ENCODE data around the gene ARPC1B.
A peak's percentile ranks its signal among the peaks of the same experiment; 100 is the strongest.
"Not testable (repeated sequence)": the region's sequence is repeated elsewhere in the genome, so short reads cannot be mapped to it uniquely, and the experiment has no call there.

ARPC1B gene

GRCh38 chr7:99373091-99374066, 1.2 kb upstream of the ARPC1B start:
- H2BK120ac ChIP-seq (ENCODE audit: low read depth, low read length), result no peak overlapping the region
- no peak overlapping the region for H3K14ac ChIP-seq (ENCODE audit: low read length)
- no peak overlapping the region for H3K9ac ChIP-seq (ENCODE audit: low read depth, low read length, poor library complexity)
- H3K23ac ChIP-seq (ENCODE audit: low read depth, low read length, poor library complexity), result no peak overlapping the region
- no peak overlapping the region for H3K27ac ChIP-seq (replicated peaks; ENCODE audit: low read length)
- H2BK15ac ChIP-seq (ENCODE audit: low read length), result peak overlapping the region; percentile 12
- no peaks in the 10 kb centered on the region for H3K27me3 ChIP-seq (ENCODE audit: control insufficient read depth in 3 of 3, insufficient read depth in 3 of 3, low read depth in 1 of 3, low read length in 3 of 3)
- H3K18ac ChIP-seq (ENCODE audit: low read length), result peak overlapping the region; percentile 91
- peak overlapping the region; percentile 76 for H2AK5ac ChIP-seq (ENCODE audit: low read depth, low read length)
- H2BK5ac ChIP-seq (ENCODE audit: low read length), result peak overlapping the region; percentile 39
- H3K4me1 ChIP-seq (ENCODE audit: control insufficient read depth in 2 of 2, insufficient read depth in 1 of 2, low read depth in 1 of 2, low read length in 2 of 2), result peaks cover 0 to 6% of the 10 kb centered on the region in 2 donors
- peak overlapping the region; percentile 2 to 94 for H3K4me3 ChIP-seq (ENCODE audit: low read length in 2 of 2)
- no CpG with 5 or more reads among the region's 41 CpGs for WGBS, 2 donors (ENCODE audit: extremely low coverage in 2 of 2, insufficient read length in 2 of 2, insufficient replicate concordance in 1 of 2)
- H2AFZ ChIP-seq (ENCODE audit: low read length), result peak overlapping the region; percentile 99
- H4K8ac ChIP-seq (ENCODE audit: low read depth, low read length), result no peak overlapping the region
- DNase-seq (ENCODE audit: low spot score), result no peak
- H3K79me1 ChIP-seq (ENCODE audit: low read depth, low read length), result no peaks in the 10 kb centered on the region
- no peak overlapping the region for H2BK12ac ChIP-seq (ENCODE audit: low read length)
- H3K4ac ChIP-seq (ENCODE audit: low read length), result no peak overlapping the region
- no peaks in the 10 kb centered on the region for H3K9me3 ChIP-seq (replicated peaks in 1 of 2; ENCODE audit: control insufficient read depth in 2 of 2, insufficient read depth in 1 of 2, low read depth in 1 of 2, low read length in 2 of 2)
- no peak overlapping the region for H4K91ac ChIP-seq (ENCODE audit: low read depth, low read length, poor library complexity)
- H3K36me3 ChIP-seq (replicated peaks in 1 of 2; ENCODE audit: control insufficient read depth in 2 of 2, insufficient read depth in 2 of 2, low read length in 2 of 2), result peaks cover 0 to 15% of the 10 kb centered on the region in 2 donors
- H3K4me2 ChIP-seq (ENCODE audit: insufficient read depth, low read length, poor library complexity, severe bottlenecking), result peak overlapping the region; percentile 93

DNA sequence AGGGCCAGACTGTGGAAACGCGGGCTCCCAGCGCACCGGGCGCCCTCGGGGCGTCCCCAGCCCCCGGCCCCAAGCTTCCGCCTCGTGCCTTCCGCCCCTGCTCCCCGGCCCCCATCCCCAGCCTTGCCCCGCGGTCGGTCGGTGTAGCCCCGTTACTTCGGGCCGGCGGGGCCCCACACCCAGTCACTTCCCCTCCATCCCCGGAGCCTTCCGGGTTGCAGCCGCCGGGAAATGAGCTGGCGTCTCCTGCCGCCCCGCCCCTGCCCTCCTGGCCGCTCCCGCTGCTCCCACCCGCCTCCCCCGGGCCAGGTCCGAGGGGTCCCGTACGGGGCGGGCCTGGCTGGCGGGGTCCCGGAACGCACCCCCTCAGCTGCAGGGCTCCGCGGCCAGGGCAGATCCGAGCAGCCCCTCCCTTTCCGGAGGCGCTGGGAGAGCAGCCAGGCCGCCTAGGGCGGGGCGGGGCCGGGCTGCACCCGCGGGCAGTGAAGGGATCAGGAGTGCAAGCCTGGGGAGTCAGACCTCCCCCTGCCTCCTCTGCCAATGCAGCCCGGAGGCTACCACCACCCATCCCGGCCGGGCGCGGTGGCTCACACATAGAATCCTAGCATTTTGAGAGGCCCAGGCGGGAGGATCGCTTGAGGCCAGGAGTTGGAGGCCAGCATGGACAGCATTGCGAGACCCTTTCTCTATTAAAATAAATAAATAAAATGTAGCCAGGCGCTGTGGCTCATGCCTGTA, 709 bp downstream of the ARPC1B start:
- no peak overlapping the region for H3K14ac ChIP-seq (ENCODE audit: low read length)
- WGBS, 2 donors (ENCODE audit: extremely low coverage in 2 of 2, insufficient read length in 2 of 2, insufficient replicate concordance in 1 of 2), result no CpG with 5 or more reads among the region's 58 CpGs

DNA sequence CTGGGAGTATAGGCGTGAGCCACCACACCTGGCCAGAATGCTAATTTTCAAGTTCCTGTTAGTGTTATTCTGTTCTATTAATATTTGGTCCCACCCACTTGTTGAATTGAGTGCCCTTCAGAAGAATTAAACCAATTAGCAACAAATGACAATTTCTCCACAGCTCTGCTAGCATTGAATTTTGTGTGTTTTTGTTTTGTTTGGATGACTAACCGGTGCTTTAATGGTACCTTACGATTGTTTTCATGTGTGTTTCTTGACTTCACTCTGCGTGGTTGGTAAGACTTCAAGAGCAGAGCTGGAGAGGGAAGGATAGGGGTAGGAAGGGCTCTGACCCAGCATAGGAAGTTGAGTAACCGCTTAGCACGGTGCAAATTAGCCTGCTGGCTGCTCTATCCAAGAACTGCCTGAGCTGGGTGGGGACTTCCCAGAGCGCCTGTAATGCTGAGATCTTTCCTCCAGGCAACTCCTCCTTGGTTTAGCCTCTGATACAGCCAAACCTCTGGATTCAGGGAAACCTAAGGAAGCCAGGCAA, 4.6 kb downstream of the ARPC1B start:
- Histone ChIP-seq H4K91ac (ENCODE audit: low read depth, low read length, poor library complexity) (no peak overlapping the region), H2BK15ac (ENCODE audit: low read length) (no peak overlapping the region), H2BK12ac (ENCODE audit: low read length) (no peak overlapping the region), H3K14ac (ENCODE audit: low read length) (no peak overlapping the region), H3K36me3 (replicated peaks in 1 of 2; ENCODE audit: control insufficient read depth in 2 of 2, insufficient read depth in 2 of 2, low read length in 2 of 2) (peaks cover 2 to 4% of the 10 kb centered on the region in 2 donors), H2AFZ (ENCODE audit: low read length) (no peak overlapping the region), H3K4me2 (ENCODE audit: insufficient read depth, low read length, poor library complexity, severe bottlenecking) (no peak overlapping the region), H3K27ac (replicated peaks; ENCODE audit: low read length) (no peak overlapping the region), H4K8ac (ENCODE audit: low read depth, low read length) (no peak overlapping the region), H3K27me3 (ENCODE audit: control insufficient read depth in 3 of 3, insufficient read depth in 3 of 3, low read depth in 1 of 3, low read length in 3 of 3) (no peaks in the 10 kb centered on the region), H3K4me1 (ENCODE audit: control insufficient read depth in 2 of 2, insufficient read depth in 1 of 2, low read depth in 1 of 2, low read length in 2 of 2) (peaks cover 0 to 11% of the 10 kb centered on the region in 2 donors), H2AK5ac (ENCODE audit: low read depth, low read length) (no peak overlapping the region), H3K4ac (ENCODE audit: low read length) (no peak overlapping the region), H3K4me3 (ENCODE audit: low read length in 2 of 2) (no peak overlapping the region), H3K23ac (ENCODE audit: low read depth, low read length, poor library complexity) (no peak overlapping the region), H3K18ac (ENCODE audit: low read length) (no peak overlapping the region), H2BK120ac (ENCODE audit: low read depth, low read length) (no peak overlapping the region), H3K9me3 (replicated peaks in 1 of 2; ENCODE audit: control insufficient read depth in 2 of 2, insufficient read depth in 1 of 2, low read depth in 1 of 2, low read length in 2 of 2) (no peaks in the 10 kb centered on the region), H2BK5ac (ENCODE audit: low read length) (no peak overlapping the region), H3K9ac (ENCODE audit: low read depth, low read length, poor library complexity) (no peak overlapping the region), H3K79me1 (ENCODE audit: low read depth, low read length) (peaks cover 4% of the 10 kb centered on the region)
- no peak for DNase-seq (ENCODE audit: low spot score)
- WGBS, 2 donors (ENCODE audit: extremely low coverage in 2 of 2, insufficient read length in 2 of 2, insufficient replicate concordance in 1 of 2), result no CpG with 5 or more reads among the region's 7 CpGs

More for the DNA sequence above, 709 bp downstream of the ARPC1B start:
- peak overlapping the region; percentile 99 for H2AFZ ChIP-seq (ENCODE audit: low read length)
- peak overlapping the region; percentile 85 for H3K23ac ChIP-seq (ENCODE audit: low read depth, low read length, poor library complexity)
- no peak overlapping the region for H3K4ac ChIP-seq (ENCODE audit: low read length)
- H3K27me3 ChIP-seq (ENCODE audit: control insufficient read depth in 3 of 3, insufficient read depth in 3 of 3, low read depth in 1 of 3, low read length in 3 of 3), result no peaks in the 10 kb centered on the region
- DNase-seq (ENCODE audit: low spot score), result no peak
- no peaks in the 10 kb centered on the region for H3K9me3 ChIP-seq (replicated peaks in 1 of 2; ENCODE audit: control insufficient read depth in 2 of 2, insufficient read depth in 1 of 2, low read depth in 1 of 2, low read length in 2 of 2)
- no peaks in the 10 kb centered on the region for H3K79me1 ChIP-seq (ENCODE audit: low read depth, low read length)
- H3K4me3 ChIP-seq (ENCODE audit: low read length in 2 of 2), result peak overlapping the region; percentile 57 to 94
- peaks cover 1 to 6% of the 10 kb centered on the region in 2 donors for H3K4me1 ChIP-seq (ENCODE audit: control insufficient read depth in 2 of 2, insufficient read depth in 1 of 2, low read depth in 1 of 2, low read length in 2 of 2)
- no peak overlapping the region for H4K8ac ChIP-seq (ENCODE audit: low read depth, low read length)
- peak overlapping the region; percentile 92 for H3K18ac ChIP-seq (ENCODE audit: low read length)
- H3K9ac ChIP-seq (ENCODE audit: low read depth, low read length, poor library complexity), result peak overlapping the region; percentile 88
- no peak overlapping the region for H3K27ac ChIP-seq (replicated peaks; ENCODE audit: low read length)
- H3K36me3 ChIP-seq (replicated peaks in 1 of 2; ENCODE audit: control insufficient read depth in 2 of 2, insufficient read depth in 2 of 2, low read length in 2 of 2), result peaks cover 0 to 6% of the 10 kb centered on the region in 2 donors
- peak overlapping the region; percentile 93 for H3K4me2 ChIP-seq (ENCODE audit: insufficient read depth, low read length, poor library complexity, severe bottlenecking)
- no peak overlapping the region for H2AK5ac ChIP-seq (ENCODE audit: low read depth, low read length)
- no peak overlapping the region for H2BK15ac ChIP-seq (ENCODE audit: low read length)
- no peak overlapping the region for H4K91ac ChIP-seq (ENCODE audit: low read depth, low read length, poor library complexity)
- H2BK5ac ChIP-seq (ENCODE audit: low read length), result peak overlapping the region; percentile 53
- H2BK12ac ChIP-seq (ENCODE audit: low read length), result no peak overlapping the region
- no peak overlapping the region for H2BK120ac ChIP-seq (ENCODE audit: low read depth, low read length)

DNA sequence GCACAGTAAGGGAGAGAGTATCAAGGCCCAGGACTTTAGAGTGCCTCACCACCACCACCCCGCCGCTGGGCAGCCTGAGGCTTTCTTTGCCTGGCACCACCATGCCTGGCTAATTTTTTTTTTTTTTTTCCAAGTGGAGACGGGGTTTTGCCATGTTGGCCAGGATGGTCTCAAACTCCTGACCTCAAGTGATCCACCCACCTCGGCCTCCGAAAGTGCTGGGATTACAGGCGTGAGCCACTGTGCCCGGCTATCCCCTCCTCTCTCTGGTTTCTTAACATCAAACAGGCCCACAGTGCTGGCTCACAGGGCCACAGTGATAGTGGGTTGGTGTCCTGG, 5.1 kb downstream of the ARPC1B start:
- H3K27me3 ChIP-seq (ENCODE audit: control insufficient read depth in 3 of 3, insufficient read depth in 3 of 3, low read depth in 1 of 3, low read length in 3 of 3); H2BK12ac ChIP-seq (ENCODE audit: low read length); H4K8ac ChIP-seq (ENCODE audit: low read depth, low read length); H3K4me2 ChIP-seq (ENCODE audit: insufficient read depth, low read length, poor library complexity, severe bottlenecking); H3K4me3 ChIP-seq (ENCODE audit: low read length in 2 of 2); H2AK5ac ChIP-seq (ENCODE audit: low read depth, low read length); H3K36me3 ChIP-seq (replicated peaks in 1 of 2; ENCODE audit: control insufficient read depth in 2 of 2, insufficient read depth in 2 of 2, low read length in 2 of 2); H3K9me3 ChIP-seq (replicated peaks in 1 of 2; ENCODE audit: control insufficient read depth in 2 of 2, insufficient read depth in 1 of 2, low read depth in 1 of 2, low read length in 2 of 2); DNase-seq (ENCODE audit: low spot score); H3K14ac ChIP-seq (ENCODE audit: low read length); H3K27ac ChIP-seq (replicated peaks; ENCODE audit: low read length); H2BK15ac ChIP-seq (ENCODE audit: low read length); H3K4ac ChIP-seq (ENCODE audit: low read length); H2BK5ac ChIP-seq (ENCODE audit: low read length); H3K18ac ChIP-seq (ENCODE audit: low read length); H3K23ac ChIP-seq (ENCODE audit: low read depth, low read length, poor library complexity); H2AFZ ChIP-seq (ENCODE audit: low read length); H4K91ac ChIP-seq (ENCODE audit: low read depth, low read length, poor library complexity); H2BK120ac ChIP-seq (ENCODE audit: low read depth, low read length); H3K9ac ChIP-seq (ENCODE audit: low read depth, low read length, poor library complexity); H3K79me1 ChIP-seq (ENCODE audit: low read depth, low read length): not testable (repeated sequence)
- no CpG with 5 or more reads among the region's 7 CpGs for WGBS, 2 donors (ENCODE audit: extremely low coverage in 2 of 2, insufficient read length in 2 of 2, insufficient replicate concordance in 1 of 2)
- peaks cover 0 to 11% of the 10 kb centered on the region in 2 donors for H3K4me1 ChIP-seq (ENCODE audit: control insufficient read depth in 2 of 2, insufficient read depth in 1 of 2, low read depth in 1 of 2, low read length in 2 of 2)
